HG03039 (cell line): ENCODE data around the gene TXNDC11.

ENCODE experiments used
- ATAC-seq: cut with Tn5 transposase; IDR thresholded peaks from one replicate; pipeline ENCODE4 v1.9.1; 2021; ENCODE audit warnings: mild to moderate bottlenecking, moderate library complexity; ENCODE audit not compliant: unreplicated experiment

Gene TXNDC11

DNA sequence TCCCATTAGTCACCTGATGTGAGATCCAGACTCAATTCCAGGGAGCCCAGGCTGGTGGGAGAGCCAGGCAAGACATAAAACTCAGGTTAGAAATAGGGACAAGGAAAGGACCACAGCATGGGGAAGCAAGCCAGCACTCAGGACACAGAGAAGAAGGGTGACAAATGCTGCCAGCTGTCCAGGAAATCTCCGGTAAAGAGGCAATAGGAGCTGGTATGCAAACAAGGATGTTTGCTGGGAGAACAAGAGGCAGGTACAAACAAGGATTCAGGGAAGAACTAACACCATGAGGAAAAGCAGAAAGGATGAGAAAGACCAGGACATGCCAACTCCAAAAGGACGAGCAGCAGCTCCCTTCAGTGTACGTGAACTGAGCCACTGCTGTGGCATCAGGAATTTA lies 10.2 kb upstream of the TXNDC11 start:
- no peak for ATAC-seq

DNA sequence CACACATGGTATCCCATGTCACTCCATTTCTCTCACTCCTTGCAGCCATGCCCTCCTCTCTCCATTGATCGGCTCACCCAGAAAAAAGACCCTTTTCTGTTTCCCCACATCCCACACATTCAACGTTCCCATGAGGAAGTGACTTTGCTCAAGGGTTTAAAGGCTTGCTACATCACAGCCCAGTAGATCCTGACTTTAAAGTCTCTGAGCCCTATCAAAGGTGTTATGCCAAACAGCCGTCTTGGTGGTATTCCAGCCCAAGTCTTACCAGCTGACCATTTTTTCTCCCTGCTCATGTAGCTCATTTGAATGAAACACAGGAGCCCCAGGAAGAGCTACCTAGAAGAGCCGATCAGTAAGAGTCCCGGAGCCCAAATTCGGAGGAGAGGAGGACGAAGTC lies 7.4 kb upstream of the TXNDC11 start:
- no peak for ATAC-seq

DNA sequence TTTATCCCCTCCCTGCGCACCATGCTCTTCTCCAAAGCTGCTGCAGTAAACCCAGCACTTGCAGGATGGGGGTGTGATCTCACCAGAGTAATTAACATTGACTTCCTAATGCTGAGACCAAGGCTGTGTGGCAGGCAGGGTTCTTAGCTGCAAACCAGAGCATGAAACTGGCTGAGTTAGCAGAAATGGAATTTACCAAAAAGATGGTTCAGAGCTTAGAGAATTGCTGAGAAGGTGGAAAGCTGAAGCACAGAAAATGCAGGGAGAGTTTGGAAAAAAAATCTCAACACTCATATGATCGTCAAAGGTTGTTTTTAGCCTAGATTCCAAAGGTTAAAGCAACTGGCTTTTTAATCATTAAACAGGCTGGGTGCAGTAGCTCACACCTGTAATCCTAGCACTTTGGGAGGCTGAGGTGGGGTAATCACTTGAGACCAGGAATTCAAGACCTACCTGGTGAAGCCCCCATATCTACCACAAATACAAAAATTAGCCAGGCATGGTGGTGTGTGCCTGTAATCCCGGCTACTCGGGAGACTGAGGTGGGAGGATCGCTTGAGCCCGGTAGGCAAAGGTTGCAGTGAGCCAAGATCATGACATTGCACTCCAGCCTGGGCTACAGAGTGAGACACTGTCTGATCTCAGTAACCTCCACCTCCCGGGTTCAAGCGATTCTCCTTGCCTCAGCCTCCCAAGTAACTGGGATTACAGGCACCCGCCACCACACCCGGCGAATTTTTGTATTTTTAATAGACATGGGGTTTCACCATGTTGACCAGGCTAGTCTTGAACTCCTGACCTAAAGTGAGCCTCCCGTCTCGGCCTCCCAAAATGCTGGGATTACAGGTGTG lies 6.0 kb upstream of the TXNDC11 start:
- no peak for ATAC-seq

DNA sequence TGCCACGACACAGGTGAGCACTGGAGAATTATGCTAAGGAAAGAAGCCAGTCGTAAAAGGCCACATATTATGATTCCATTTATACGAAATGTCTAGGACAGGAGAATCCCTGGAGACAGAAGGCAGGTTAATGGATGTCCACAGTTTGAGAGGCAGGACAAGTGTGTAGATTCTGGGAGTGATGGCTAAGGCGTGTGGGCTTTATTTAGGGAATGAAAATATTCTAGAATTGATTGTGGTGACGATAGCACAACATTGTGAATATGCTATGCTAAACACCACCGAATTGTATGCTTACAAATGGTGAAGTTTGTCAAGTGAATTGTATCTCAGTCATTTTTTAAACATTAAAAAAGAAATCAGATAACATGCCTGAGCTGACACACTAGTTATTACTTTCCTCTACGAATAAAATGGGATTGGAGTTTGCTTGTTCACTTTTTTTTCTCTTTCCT lies 5.3 kb upstream of the TXNDC11 start:
- ATAC-seq, result no peak

DNA sequence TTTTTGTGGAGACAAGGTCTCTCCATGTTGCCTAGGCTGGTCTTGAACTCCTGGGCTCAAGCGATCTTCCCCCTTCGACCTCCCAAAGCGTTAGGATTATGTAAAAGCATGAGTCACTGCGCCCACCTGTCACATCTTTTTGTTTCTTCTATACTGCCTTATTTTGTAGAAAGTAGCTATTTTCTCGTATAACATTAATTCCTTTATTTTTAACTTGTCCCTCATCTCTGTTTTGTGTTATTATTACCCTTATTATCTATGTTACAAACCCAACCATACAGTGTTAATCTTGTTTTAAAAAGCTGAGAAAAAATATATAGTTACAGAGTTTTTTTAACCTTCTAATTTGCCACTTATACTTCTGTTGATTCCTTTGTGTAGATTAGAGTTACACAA lies 1.4 kb upstream of the TXNDC11 start:
- no peak for ATAC-seq

DNA sequence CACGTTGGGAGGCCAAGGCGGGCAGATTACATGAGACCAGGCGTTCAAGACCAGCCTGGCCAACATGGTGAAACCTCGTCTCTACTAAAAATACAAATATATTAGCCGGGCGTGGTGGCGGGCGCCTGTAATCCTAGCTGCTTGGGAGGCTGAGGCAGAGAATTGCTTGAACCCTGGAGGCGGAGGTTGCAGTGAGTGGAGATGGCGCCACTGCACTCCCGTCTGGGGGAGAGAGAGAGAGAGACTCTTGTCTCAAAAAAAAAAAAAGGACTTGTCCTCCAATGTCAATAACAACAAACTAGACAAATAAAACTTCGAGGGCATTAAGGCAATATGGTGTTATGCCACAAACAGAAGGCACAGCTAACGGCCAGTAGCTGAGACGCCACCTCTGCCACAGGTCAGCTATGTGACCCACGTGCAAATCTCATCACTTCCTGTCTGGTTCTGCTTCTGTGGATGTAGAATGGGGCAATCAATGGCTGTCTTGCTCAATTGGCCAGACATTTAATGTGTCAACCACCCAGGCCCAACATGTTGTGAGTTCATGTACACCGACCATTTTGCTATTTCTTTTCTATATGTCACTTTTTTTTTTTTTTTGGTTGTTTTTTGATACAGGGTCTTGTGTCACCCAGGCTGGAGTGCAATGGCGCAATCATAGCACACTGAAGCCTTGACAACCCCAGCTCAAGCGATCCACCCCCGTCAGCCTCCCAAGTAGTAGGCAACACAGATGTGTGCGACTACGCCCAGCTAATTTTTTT lies 834 bp upstream of the TXNDC11 start:
- no peak for ATAC-seq

DNA sequence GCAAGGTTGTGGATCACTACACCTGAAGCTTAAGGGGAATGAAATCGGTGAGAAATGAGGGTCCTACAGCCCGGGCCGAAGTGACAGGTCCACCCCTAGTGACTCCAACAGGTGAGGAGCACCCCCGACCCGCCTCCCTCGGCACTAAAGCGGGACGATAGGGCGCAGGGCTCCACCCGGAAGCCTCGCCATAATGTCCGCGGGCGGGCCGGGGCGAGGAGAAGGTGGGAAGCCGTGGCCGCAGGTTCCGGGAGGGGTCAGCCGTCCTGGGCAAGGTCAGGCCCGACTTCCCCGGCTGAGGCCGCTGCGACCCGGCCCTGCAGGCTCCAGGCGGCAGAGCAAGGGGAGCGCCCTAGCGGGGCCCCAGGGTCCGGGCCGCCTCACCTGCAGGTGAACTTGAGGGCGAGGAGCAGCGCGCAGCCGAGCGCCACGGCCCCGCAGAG lies 543 bp downstream of the TXNDC11 start:
- ATAC-seq, result peak; percentile 24

DNA sequence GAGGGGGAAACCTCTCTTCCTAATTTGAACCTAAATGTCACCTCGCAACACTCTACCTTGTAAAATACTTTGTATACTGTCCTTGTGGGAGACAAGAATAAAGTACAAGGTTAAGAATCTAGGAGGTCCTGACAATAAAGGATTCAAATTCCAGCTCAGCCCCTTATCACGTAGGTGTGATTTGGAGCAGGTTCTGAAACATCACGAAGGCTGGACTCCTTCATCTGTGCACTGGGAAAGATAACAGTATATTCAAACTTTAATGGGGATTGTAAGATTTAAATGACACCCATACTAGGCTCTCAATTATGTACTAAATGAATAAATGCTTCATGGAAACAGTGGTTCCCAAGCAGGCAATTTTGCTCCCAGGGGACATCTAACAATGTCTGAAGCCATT lies 2.1 kb downstream of the TXNDC11 start:
- no peak for ATAC-seq

DNA sequence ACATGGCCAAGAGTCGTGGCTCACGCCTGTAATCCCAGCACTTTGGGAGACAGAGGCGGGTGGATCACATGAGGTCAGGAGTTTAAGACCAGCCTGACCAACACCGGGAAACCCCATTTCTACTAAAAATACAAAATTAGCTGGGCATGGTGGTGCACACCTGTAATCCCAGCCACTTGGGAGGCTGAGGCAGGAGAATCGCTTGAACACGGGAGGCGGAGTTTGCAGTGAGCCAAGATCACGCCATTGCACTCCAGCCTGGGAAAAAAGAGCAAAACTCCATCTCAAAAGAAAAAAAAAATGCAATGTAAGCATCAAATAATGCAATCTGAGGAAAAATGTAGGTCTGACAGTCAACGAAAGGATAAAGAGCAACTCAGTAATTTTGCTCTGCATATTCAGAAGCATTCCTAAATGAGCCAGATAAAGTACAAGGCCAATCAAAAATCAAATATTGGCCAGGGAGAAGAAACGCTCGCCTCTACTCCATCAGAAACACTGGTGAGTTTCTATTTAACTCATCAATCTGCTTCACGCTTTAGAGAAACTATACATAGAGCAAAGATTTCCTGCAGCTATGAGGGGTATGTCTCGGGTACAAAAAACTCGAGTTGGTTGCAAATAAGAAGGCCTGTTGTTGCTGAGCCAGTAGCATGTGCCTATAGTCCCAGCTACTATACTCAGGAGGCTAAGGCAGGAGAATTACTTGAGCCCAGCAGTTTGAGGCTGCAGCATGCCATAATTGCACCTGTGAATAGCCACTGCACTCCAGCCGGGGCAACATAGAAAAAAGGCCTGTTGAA lies 3.7 kb downstream of the TXNDC11 start:
- ATAC-seq, result no peak

DNA sequence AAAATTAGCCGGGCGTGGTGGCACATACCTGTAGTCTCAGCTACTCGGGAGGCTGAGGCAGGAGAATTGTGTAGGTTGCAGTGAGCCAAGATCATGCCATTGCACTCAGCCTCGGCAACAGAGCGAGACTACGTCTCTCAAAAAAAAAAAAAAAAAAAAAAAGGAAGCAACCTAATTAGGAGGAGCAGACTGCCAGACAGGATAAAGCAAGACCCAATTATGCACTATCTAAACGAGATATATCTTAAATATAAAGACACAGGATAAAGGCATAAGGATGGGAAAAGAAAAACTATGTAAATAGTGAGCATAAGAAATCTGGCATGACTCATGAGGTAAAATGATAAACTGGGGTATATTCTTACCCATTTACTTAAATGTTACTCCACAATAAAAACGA lies 4.9 kb downstream of the TXNDC11 start:
- no peak for ATAC-seq

DNA sequence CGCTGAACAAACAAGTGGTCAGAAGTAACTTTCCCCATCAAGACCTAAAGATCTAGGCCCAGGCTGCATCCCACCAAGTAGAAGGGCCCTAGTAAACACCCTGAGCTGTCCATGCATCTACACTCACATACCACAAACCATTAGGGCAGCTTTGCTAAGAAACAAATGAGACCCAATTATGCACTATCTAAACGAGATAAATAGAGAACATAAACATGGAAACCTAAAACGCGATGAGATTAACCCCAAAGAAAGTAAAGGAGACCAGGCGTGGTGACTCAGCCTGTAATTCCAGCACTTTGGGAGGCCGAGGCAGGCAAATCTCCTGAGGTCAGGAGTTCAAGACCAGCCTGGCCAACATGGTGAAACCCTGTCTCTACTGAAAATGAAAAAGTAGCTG lies 5.8 kb downstream of the TXNDC11 start:
- no peak for ATAC-seq

DNA sequence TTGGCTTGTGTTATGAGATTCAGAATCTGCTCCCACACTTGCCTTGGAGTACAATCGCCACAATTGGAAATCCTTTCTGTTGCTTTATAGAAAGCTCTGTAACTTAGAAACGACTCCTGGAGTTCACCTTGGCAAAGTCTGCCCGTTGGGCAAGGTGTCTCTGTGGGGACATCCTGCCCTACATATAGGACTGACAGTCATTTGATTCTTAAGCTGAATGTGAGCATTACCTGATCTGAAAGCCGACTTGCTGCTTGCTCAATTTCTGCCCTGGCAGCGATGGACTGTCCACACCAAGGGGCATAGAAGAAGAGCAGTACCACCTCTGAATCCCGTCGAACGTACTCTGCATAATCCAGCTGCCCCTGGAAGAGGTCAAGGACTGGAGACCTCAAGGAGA lies 6.9 kb downstream of the TXNDC11 start:
- ATAC-seq, result no peak

DNA sequence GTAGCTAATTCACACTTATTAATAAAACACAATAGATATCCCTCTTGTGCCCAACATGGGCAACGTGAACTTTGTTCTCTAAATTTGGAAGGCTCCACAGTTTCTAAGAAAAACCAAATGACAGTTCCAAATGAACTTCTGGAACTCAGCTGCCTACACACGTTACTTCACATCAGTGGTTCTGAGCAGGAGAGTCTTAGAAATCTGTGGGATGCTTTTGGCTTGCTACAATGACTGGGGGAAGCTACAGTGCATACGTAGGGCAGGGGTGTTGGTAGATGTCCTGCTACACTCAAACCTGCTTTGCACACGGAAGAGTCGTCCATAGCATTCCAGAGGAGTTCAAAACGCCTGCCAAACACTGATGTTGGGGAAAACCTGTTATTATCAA lies 8.0 kb downstream of the TXNDC11 start:
- ATAC-seq, result no peak

DNA sequence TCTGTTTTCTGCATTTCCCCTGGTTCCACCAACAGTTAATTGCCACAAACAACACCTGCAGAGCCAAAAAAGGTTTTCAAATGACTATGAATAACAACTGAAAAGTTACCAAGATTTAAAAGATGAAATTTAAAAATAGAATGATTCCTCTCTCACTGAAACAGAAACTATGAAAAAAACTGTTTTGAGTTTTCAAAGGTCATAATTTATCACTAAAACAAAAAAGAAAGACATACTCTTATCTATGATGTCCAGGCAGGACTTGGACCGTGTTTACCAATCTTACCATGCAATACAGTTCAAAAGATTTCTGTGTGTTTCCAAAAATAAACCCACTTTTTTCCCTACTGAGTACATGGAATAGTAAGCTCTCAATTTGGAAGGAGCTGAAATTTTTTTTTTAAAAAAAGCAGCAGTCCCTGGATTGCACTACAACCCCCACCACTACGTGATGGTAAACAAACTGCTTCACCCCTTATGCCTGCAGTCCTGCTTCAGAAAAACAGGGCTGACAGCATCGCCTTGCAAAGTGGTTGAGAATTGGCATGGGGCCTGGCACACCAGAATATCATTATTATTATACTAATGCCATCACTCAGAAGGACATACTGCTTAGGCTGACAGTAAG lies 8.5 kb downstream of the TXNDC11 start:
- no peak for ATAC-seq

DNA sequence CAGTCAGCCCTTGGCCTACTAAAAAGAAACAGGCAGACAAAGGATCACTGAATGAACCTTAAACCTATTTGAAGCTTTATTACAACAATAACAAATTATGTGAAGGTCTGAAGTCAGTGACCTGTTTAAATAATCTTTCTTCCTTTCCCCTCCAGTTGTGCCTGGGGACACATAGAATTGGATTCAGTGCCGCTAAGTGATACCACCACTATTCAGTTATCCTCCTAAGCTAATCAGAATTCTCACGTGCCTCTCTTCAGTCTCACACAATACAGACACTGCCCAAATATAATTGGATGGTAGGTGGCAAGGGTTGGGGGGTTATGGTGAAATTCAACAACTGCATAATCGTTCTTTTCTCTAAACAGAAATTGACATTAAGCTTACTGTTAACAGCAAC lies 11.4 kb downstream of the TXNDC11 start:
- ATAC-seq, result no peak

DNA sequence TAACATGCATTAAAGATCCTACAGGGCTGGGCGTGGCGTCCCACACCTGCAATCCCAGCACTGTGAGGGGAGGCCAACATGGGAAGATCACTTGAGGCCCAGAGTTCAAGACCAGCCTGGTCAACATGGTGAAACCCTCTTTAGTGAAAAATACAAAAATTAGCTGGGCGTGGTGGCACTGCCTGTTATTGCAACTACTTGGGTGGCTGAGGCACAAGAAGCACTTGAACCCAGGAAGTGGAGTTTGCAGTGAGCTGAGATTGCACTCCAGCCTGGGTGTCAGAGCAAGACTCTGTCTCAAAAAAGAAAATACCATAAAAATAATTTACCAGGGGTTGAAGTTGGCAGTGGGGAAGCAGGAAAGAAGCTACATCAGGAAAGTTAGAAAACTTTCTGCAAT lies 12.9 kb downstream of the TXNDC11 start:
- ATAC-seq, result no peak

DNA sequence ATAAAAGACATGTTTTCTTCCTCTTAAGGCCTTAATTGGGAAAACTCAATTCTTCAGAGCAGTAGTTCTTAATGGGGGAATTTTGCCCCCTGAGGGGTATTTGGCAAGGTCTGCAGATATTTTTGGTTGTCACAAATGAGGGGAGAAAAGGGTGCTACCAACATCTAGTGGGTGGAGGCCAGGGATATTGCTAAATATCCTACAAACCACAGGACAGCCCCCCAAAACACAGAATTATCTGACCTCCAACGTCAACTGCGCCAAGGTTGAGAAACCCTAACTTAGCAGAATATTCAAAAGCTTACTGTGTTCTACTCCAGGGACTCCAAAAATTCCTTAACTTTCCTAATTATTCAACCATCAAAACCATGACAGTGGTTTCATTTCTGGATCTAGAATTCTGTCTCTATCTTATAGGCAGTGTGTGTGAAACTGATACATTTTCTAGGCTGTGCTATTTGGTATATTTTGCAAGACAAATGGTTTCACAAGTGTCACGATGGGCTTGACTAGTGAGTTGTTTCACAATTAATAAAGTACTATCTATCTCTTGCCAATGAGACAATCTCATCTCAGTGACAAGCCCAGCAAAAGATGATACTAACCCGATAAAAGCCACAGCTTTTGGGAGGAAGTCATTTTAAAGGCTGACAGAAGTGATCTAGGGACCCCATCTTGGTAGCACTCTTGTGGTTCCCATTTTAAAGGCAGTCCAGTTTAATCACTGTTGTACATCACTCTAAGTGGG lies 14.7 kb downstream of the TXNDC11 start:
- no peak for ATAC-seq

DNA sequence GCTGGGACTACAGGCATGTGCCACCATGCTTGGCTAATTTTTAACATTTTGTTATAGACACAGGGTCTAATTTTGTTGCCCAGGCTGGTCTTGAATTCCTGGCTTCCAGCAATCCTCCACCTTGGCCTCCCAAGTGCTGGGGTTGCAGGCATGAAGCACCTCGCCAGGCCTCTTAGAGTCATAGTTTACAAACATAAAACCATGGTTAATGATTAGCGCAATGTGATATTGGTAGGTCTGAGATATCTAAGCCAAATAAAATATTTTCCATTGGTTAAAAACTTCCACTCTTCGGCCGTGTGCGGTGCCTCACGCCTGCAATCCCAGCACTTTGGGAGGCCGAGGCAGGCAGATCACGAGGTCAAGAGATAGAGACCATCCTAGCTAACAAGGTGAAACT lies 16.6 kb downstream of the TXNDC11 start:
- no peak for ATAC-seq

DNA sequence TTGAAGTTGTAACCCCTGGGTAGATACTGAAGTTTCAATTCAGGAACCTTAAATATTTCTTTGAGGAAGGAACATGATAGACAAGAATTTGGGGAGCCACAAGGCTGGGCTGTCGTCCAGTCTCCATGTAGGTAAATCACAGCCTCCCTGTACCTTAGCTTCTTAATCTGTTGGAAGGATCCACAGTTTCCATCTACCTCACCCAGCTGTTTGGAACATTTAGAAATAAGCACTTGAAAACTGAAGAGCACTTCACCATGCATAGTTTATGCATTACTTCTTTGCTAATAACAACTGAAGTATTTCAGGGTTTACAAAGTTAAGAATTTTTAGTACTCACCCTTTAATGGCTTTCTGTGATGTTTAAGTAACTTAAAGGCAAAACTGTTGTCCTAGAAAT lies 17.2 kb downstream of the TXNDC11 start:
- no peak for ATAC-seq

DNA sequence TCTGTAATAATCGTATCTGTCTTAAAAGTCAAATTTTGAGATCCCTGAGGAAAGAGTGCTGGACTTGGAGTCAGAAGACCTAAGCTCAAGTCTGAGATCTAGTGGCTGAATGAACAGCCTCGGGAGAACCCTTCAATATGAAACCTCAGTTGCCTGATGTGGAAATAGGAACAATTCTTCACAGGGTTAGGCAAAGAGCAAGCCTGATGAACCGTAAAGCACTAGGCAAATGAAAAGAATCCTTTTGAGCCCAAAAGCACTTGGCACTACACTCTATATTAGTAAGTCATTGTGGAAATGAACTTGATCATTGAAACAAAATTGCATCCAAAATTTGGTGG lies 20.2 kb downstream of the TXNDC11 start:
- no peak for ATAC-seq
